Thymus (tissue), 11 donors: Measurements from ENCODE around the gene CNDP1. TPM values are rescaled to one million over a fixed set of nuclear protein-coding genes. Genes with fewer than 3 reads are reported as not detected.

ENCODE experiments used
- DNase-seq, 9 donors: peaks; one replicate each; pipeline ENCODE4 v3.0.0-alpha.2; 2013; ENCODE audit warnings: low spot score in 9 of 9, low read depth in 6 of 9, missing footprints in 1 of 9
- H3K27ac ChIP-seq, 2 donors: one replicate each; pipeline ENCODE4 v1.5.1; 2013; ENCODE audit warnings: control low read depth in 1 of 2, low read depth in 1 of 2, low read length in 1 of 2, mild to moderate bottlenecking in 1 of 2, moderate library complexity in 1 of 2
- H3K27me3 ChIP-seq, 2 donors: one replicate each; pipeline ENCODE4 v1.5.1; 2013; ENCODE audit warnings: low read length in 1 of 2; ENCODE audit not compliant: control insufficient read depth in 2 of 2, insufficient read depth in 1 of 2
- H3K36me3 ChIP-seq, 2 donors: one replicate each; pipeline ENCODE4 v1.5.1; 2013; ENCODE audit warnings: low read length in 1 of 2, mild to moderate bottlenecking in 1 of 2, moderate library complexity in 1 of 2; ENCODE audit not compliant: control insufficient read depth in 2 of 2, insufficient read depth in 2 of 2
- H3K4me1 ChIP-seq, 2 donors: one replicate each; pipeline ENCODE4 v1.5.1; 2013; ENCODE audit warnings: low read length in 2 of 2; ENCODE audit not compliant: control insufficient read depth in 2 of 2, insufficient read depth in 2 of 2
- H3K4me3 ChIP-seq, 2 donors: one replicate each; pipeline ENCODE4 v1.5.1; 2013; ENCODE audit warnings: low read length in 2 of 2, control low read depth in 1 of 2, mild to moderate bottlenecking in 1 of 2
- H3K9me3 ChIP-seq, 2 donors: one replicate each; pipeline ENCODE4 v1.5.1; 2013; ENCODE audit warnings: low read length in 1 of 2, mild to moderate bottlenecking in 1 of 2; ENCODE audit not compliant: control insufficient read depth in 2 of 2, insufficient read depth in 1 of 2
- WGBS: extraction: QIAGEN DNeasy Blood & Tissue Kit; methylation state at CpG from one replicate; pipeline ENCODE4 v1.1.7; 2013; 5-methylcytosine and 5-hydroxymethylcytosine counted together
- polyA plus RNA-seq: library from polyadenylated mRNA; stranded (reverse); fragments of 200-250 nt; gene quantifications from one replicate; pipeline ENCODE4 v1.2.3, GENCODE V29; 2013
- total RNA-seq: library from RNA; stranded (reverse); fragments of 120-200 nt; gene quantifications from one replicate; pipeline ENCODE4 v1.2.4, GENCODE V29; 2013
- donor health status: healthy.

The CNDP1 gene
- total and polyA plus RNA-seq, 2 donors = 0.09 to 0.64 TPM

GRCh38 chr18:74546007-74546406 lies 11.7 kb downstream of the CNDP1 start:
- H3K4me1 ChIP-seq = no peaks in the 10 kb centered on the region
- 95% methylated on average over 11 of the region's 11 CpGs for WGBS

GRCh38 chr18:74546751-74547530 lies 12.6 kb downstream of the CNDP1 start:
- Histone ChIP-seq H3K27me3 (no peaks in the 10 kb centered on the region), H3K4me1 (no peaks in the 10 kb centered on the region), H3K36me3 (no peaks in the 10 kb centered on the region), H3K27ac (no peak overlapping the region), H3K4me3 (no peak overlapping the region), H3K9me3 (peaks cover 0 to 21% of the 10 kb centered on the region in 2 donors)
- DNase-seq = no peak
- 86% methylated on average over 9 of the region's 9 CpGs for WGBS

More at GRCh38 chr18:74546007-74546406, 11.7 kb downstream of the CNDP1 start:
- Histone ChIP-seq H3K36me3 (no peaks in the 10 kb centered on the region), H3K27ac (no peak overlapping the region), H3K4me3 (no peak overlapping the region), H3K27me3 (no peaks in the 10 kb centered on the region), H3K9me3 (peaks cover 0 to 21% of the 10 kb centered on the region in 2 donors)
- no peak for DNase-seq

DNA sequence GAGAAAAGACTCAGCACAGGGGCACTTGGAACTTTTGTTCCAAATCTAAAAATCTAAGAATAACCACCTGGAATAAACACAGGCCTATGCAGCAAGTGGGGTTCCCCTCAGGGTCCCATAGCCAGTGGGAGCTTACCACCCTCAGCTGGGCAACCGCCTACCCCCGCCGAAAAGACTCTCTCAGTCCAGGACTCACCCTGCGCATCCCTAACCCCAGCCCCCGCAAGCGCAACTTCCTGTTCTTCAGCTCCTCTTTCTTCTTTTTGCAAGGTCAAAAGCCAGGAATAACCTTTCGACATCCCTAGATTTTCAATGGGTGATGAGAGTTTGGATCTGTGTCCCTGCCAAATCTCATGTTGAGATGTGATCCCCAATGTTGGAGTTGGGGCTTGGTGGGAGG lies 13.6 kb downstream of the CNDP1 start:
- H3K27me3 ChIP-seq = no peaks in the 10 kb centered on the region
- H3K36me3 ChIP-seq = no peaks in the 10 kb centered on the region
- no peak overlapping the region for H3K4me3 ChIP-seq
- no peak overlapping the region for H3K27ac ChIP-seq
- no peaks in the 10 kb centered on the region for H3K4me1 ChIP-seq
- peaks cover 0 to 21% of the 10 kb centered on the region in 2 donors for H3K9me3 ChIP-seq
- 98% methylated on average over 7 of the region's 7 CpGs for WGBS
- no peak for DNase-seq

DNA sequence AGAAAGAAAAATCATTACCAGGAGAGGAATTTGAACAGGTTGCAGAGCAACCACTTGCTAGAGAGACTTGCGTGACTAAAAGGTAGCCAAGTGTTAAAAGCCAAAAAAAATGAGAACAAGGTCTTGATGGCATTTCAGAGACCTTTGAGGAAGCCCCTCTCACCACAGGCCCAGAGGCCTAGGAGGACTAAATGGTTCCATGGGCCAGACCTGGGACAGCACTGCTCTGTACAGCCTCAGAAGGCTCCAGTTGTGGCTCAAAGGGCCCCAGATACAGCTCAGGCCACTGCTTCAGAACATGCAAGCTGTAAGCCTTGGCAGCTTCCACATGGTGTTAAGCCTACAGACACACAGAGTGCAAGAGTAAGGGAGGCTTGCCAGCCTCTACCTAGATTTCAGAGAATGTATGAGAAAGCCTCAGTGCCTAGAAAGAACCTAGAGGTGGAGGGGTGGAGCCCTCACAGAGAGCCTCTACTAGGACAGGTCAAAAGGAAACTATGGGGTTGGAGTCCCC lies 15.3 kb downstream of the CNDP1 start:
- no peak overlapping the region for H3K27ac ChIP-seq
- 98% methylated on average over 1 of the region's 1 CpG for WGBS
- peaks cover 0 to 3% of the 10 kb centered on the region in 2 donors for H3K27me3 ChIP-seq
- H3K9me3 ChIP-seq = peaks cover 0 to 21% of the 10 kb centered on the region in 2 donors
- no peak for DNase-seq
- H3K36me3 ChIP-seq = no peaks in the 10 kb centered on the region
- no peak overlapping the region for H3K4me3 ChIP-seq
- H3K4me1 ChIP-seq = no peaks in the 10 kb centered on the region

DNA sequence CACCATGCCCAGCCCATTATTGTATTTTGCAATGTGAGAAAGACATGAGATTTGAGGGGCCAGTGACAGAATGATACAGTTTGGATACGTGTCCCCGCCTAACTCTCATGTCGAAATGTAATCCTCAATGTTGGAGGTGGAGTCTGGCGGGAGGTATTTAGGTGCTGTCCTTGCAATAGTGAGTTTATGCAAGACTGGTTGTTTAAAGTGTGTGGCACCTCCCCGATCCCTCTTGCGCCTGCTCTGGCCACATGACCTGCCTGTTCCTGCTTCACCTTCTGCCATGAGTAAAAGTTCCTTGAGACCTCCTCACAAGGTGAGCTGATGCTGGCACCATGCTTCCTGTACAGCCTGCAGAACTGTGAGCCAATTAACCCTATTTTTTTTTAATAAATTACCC lies 16.6 kb downstream of the CNDP1 start:
- DNase-seq = no peak
- Histone ChIP-seq H3K27me3 (peaks cover 0 to 7% of the 10 kb centered on the region in 2 donors), H3K9me3 (peaks cover 0 to 21% of the 10 kb centered on the region in 2 donors), H3K27ac (no peak overlapping the region), H3K36me3 (no peaks in the 10 kb centered on the region), H3K4me1 (no peaks in the 10 kb centered on the region), H3K4me3 (no peak overlapping the region)
- WGBS = 96% methylated on average over 6 of the region's 6 CpGs

GRCh38 chr18:74551452-74551851 lies 17.2 kb downstream of the CNDP1 start:
- peaks cover 0 to 7% of the 10 kb centered on the region in 2 donors for H3K27me3 ChIP-seq
- H3K9me3 ChIP-seq = peaks cover 0 to 21% of the 10 kb centered on the region in 2 donors
- H3K27ac ChIP-seq = no peak overlapping the region
- H3K4me3 ChIP-seq = no peak overlapping the region
- no peaks in the 10 kb centered on the region for H3K36me3 ChIP-seq
- 76% methylated on average over 3 of the region's 3 CpGs for WGBS
- no peak for DNase-seq
- no peaks in the 10 kb centered on the region for H3K4me1 ChIP-seq

DNA sequence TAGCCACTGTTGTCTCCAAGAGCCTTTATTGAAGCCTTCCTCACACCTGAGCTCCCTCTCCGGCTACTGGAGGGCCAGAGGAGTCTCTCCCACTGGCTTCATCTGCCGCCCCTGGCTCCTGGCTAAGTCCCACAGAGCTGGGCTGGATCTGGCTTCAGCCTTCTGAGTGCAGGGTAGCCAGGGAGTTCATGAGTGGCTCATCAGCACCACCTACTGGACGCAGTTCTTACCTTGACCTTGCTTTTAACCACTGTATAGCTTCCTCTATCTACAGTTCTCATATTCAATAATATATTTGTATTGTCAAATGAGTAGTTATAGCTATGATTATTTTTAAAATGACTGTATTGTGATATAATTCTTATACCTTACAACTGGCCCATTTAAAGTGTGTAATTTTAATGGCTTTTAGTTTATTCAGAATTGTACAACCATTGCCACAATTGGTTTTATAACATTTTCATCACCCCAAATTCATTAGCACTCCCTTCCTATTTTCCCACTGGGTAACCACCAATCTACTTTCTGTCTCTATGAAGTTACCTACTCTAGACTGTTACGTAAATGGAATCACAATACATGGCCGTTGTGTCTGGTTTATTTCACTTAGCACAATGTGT lies 17.7 kb downstream of the CNDP1 start:
- Histone ChIP-seq H3K9me3 (peaks cover 0 to 21% of the 10 kb centered on the region in 2 donors), H3K4me3 (no peak overlapping the region), H3K27me3 (peaks cover 0 to 7% of the 10 kb centered on the region in 2 donors), H3K4me1 (no peaks in the 10 kb centered on the region), H3K27ac (no peak overlapping the region), H3K36me3 (no peaks in the 10 kb centered on the region)
- DNase-seq = peak; percentile 44 to 87 (median 71)
- 38% methylated on average over 5 of the region's 5 CpGs for WGBS

GRCh38 chr18:74556126-74556525 lies 21.8 kb downstream of the CNDP1 start:
- peaks cover 0 to 7% of the 10 kb centered on the region in 2 donors for H3K27me3 ChIP-seq
- WGBS = 96% methylated on average over 11 of the region's 11 CpGs
- no peaks in the 10 kb centered on the region for H3K36me3 ChIP-seq
- no peak overlapping the region for H3K4me3 ChIP-seq
- H3K27ac ChIP-seq = no peak overlapping the region
- no peak for DNase-seq
- H3K9me3 ChIP-seq = no peaks in the 10 kb centered on the region
- no peaks in the 10 kb centered on the region for H3K4me1 ChIP-seq

DNA sequence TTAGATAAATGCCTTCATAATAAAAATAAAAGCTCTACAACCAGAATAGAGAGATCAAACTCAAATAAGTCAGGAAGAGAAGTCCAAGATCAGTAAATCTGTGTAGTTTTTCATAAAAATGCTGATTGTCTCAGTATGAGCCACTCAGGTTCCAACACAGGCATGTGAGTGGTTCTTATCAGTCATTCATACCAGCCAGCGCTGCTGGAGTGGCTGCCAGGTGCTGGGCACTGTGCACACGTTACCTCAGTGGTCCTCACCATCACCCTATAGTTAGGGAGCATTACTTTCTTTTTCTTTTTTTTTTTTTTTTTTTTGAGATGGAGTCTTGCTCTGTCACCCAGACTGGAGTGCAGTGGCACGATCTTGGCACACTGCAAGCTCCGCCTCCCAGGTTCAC lies 23.8 kb downstream of the CNDP1 start:
- 87% methylated on average over 4 of the region's 4 CpGs for WGBS
- Histone ChIP-seq H3K27ac (no peak overlapping the region), H3K9me3 (no peaks in the 10 kb centered on the region), H3K27me3 (peaks cover 0 to 7% of the 10 kb centered on the region in 2 donors), H3K4me1 (no peaks in the 10 kb centered on the region), H3K36me3 (no peaks in the 10 kb centered on the region), H3K4me3 (no peak overlapping the region)
- DNase-seq = no peak
